ENCODE measurements around the gene TAF13.

The TAF13 gene

GRCh38 chr1:109096120-109096519 is 20.3 kb upstream of the TAF13 start:
- ChIA-PET CTCF (interaction anchor here (1.0 to 3.2 kb wide), 4 partner anchors 12 to 436 kb away, joined by 3 to 17 read pairs (median 3); a partner anchor contains a TSS), POLR2A (interaction anchor here (0.5 kb wide), 1 partner anchor 20 kb away, joined by 3 read pairs; the partner anchor contains the start of gene TAF13)
- no peak for DNase-seq (ENCODE audit: low read depth, low spot score)
- no peak overlapping the region for H3K4me3 ChIP-seq (ENCODE audit: low read depth, low read length)
- TF ChIP-seq CTCF (IDR thresholded peaks at IDR 0.05; ENCODE audit: insufficient read depth, low read length, missing control alignments) = no peak

GRCh38 chr1:109095631-109096030 is 19.8 kb upstream of the TAF13 start:
- no peak for TF ChIP-seq CTCF (IDR thresholded peaks at IDR 0.05; ENCODE audit: insufficient read depth, low read length, missing control alignments)
- DNase-seq (ENCODE audit: low read depth, low spot score) = no peak
- H3K4me3 ChIP-seq (ENCODE audit: low read depth, low read length) = no peak overlapping the region
- CTCF ChIA-PET = interaction anchor here (1.1 to 3.2 kb wide), 3 partner anchors 16 to 436 kb away, joined by 3 to 17 read pairs (median 3); a partner anchor contains a TSS
- POLR2A ChIA-PET = interaction anchor here (0.5 kb wide), 1 partner anchor 20 kb away, joined by 3 read pairs; the partner anchor contains the start of gene TAF13

- no peak for DNase-seq (ENCODE audit: low read depth, low spot score)
- no peak overlapping the region for H3K4me3 ChIP-seq (ENCODE audit: low read depth, low read length)
- no peak for TF ChIP-seq CTCF (IDR thresholded peaks at IDR 0.05; ENCODE audit: insufficient read depth, low read length, missing control alignments)
- CTCF ChIA-PET = interaction anchor here (3.2 kb wide), 1 partner anchor 17 kb away, joined by 17 read pairs; a partner anchor contains a TSS
- POLR2A ChIA-PET = no interaction called here
Measured at GRCh38 chr1:109094871-109095270, 19.1 kb upstream of the TAF13 start.

GRCh38 chr1:109094377-109094803 is 18.6 kb upstream of the TAF13 start:
- ChIA-PET POLR2A (no interaction called here), CTCF (interaction anchor here (3.2 kb wide), 1 partner anchor 17 kb away, joined by 17 read pairs; a partner anchor contains a TSS)
- H3K4me3 ChIP-seq (ENCODE audit: low read depth, low read length) = no peak overlapping the region
- DNase-seq (ENCODE audit: low read depth, low spot score) = no peak
- no peak for TF ChIP-seq CTCF (IDR thresholded peaks at IDR 0.05; ENCODE audit: insufficient read depth, low read length, missing control alignments)

GRCh38 chr1:109091839-109092193 is 16.0 kb upstream of the TAF13 start:
- ChIA-PET POLR2A (interaction anchor here (2.7 kb wide), 1 partner anchor 8 kb away, joined by 50 read pairs; no protein-coding TSS in a partner anchor), CTCF (interaction anchor here (1.1 to 3.3 kb wide), 5 partner anchors 8 to 23 kb away, joined by 3 to 24 read pairs (median 6); partner anchors contain the start of genes ELAPOR1 and TAF13)
- no peak for TF ChIP-seq CTCF (IDR thresholded peaks at IDR 0.05; ENCODE audit: insufficient read depth, low read length, missing control alignments)
- DNase-seq (ENCODE audit: low read depth, low spot score) = no peak
- peak overlapping the region; percentile 97 for H3K4me3 ChIP-seq (ENCODE audit: low read depth, low read length)

GRCh38 chr1:109091078-109091838 is 15.5 kb upstream of the TAF13 start:
- ChIA-PET CTCF (interaction anchor here (1.1 to 3.3 kb wide), 6 partner anchors 9 to 23 kb away, joined by 3 to 24 read pairs (median 5); partner anchors contain the start of genes ELAPOR1 and TAF13), POLR2A (interaction anchor here (1.4 to 2.7 kb wide), 2 partner anchors 9 to 15 kb away, joined by 7 to 50 read pairs; partner anchors contain the start of gene TAF13)
- no peak for TF ChIP-seq CTCF (IDR thresholded peaks at IDR 0.05; ENCODE audit: insufficient read depth, low read length, missing control alignments)
- H3K4me3 ChIP-seq (ENCODE audit: low read depth, low read length) = peak overlapping the region; percentile 97
- DNase-seq (ENCODE audit: low read depth, low spot score) = no peak
